Panc1 (cell line): ENCODE data around the gene PRR35. TPM values are rescaled to one million over a fixed set of nuclear protein-coding genes. Genes with fewer than 3 reads are reported as not detected.

Source experiments
- ATAC-seq: fragments of 200-7000 bp; cut with Tn5 transposase; 2 replicates; pipeline ENCODE4 v1.9.1; 2020; ENCODE audit warnings: mild to moderate bottlenecking, moderate library complexity
- BruUV-seq: library from RNA; stranded (reverse); fragments of 400-500 nt; replicated peaks from 2 replicates; lab custom pipeline; 2021; lab: Mats Ljungman, UMichigan
- CTCF ChIA-PET: fragments of 300-600 bp; sonication (Branson Sonifier 250); formaldehyde crosslinking; loops from one replicate; lab custom pipeline; 2022; ENCODE audit warnings: antibody characterized with exemption; lab: Charles Lee
- POLR2A ChIA-PET: fragments of 300-600 bp; sonication (Branson Sonifier 250); formaldehyde crosslinking; loops from one replicate; lab custom pipeline; 2022; ENCODE audit warnings: antibody characterized with exemption; lab: Charles Lee
- DNase-seq: peaks from one replicate; pipeline ENCODE4 v3.0.0-alpha.2; 2010; ENCODE audit warnings: low read depth, low spot score
- H3K27ac ChIP-seq: 2 replicates; pipeline ENCODE4 v1.5.1; 2011; ENCODE audit warnings: mild to moderate bottlenecking, low read length, inconsistent platforms
- H3K27me3 ChIP-seq: fragments of 200-500 bp; sonication (Bioruptor generic); 2 replicates; pipeline ENCODE4 v1.6.0; 2014; ENCODE audit warnings: low read length, inconsistent platforms; ENCODE audit not compliant: control insufficient read depth, insufficient read depth
- H3K36me3 ChIP-seq: fragments of 200-500 bp; sonication (Bioruptor generic); 2 replicates; pipeline ENCODE4 v1.5.1; 2014; ENCODE audit warnings: inconsistent platforms, mild to moderate bottlenecking, low read length, moderate library complexity; ENCODE audit not compliant: control insufficient read depth, insufficient read depth
- H3K4me1 ChIP-seq: 2 replicates; pipeline ENCODE4 v1.5.1; 2011; ENCODE audit warnings: inconsistent platforms, mild to moderate bottlenecking, low read length, moderate library complexity; ENCODE audit not compliant: control insufficient read depth, insufficient read depth
- H3K4me3 ChIP-seq, 2 experiments: 2 replicates each; pipeline ENCODE4 v1.5.1; 2011 to 2012; ENCODE audit warnings: low read depth in 2 of 2, low read length in 2 of 2, mild to moderate bottlenecking in 2 of 2, inconsistent platforms in 1 of 2, moderate library complexity in 1 of 2
- H3K9me3 ChIP-seq: fragments of 200-500 bp; sonication (Bioruptor generic); 2 replicates; pipeline ENCODE4 v1.5.1; 2014; ENCODE audit warnings: low read depth, mild to moderate bottlenecking, inconsistent platforms, low read length, moderate library complexity; ENCODE audit not compliant: control insufficient read depth, insufficient read depth
- POLR2AphosphoS5 ChIP-seq: IDR thresholded peaks from 2 replicates; pipeline ENCODE4 v1.6.1; 2012; ENCODE audit warnings: mild to moderate bottlenecking, low read depth, low read length, moderate library complexity
- SIN3A ChIP-seq: IDR thresholded peaks from 2 replicates; pipeline ENCODE4 v1.6.1; 2012; ENCODE audit warnings: low read depth, mild to moderate bottlenecking, low read length, moderate library complexity, borderline replicate concordance; ENCODE audit not compliant: insufficient read depth
- TCF7L2 ChIP-seq: IDR thresholded peaks from 2 replicates; pipeline ENCODE4 v1.6.1; 2011; ENCODE audit warnings: mild to moderate bottlenecking, low read depth, low read length, inconsistent platforms
- in situ Hi-C: cut with HindIII; loops from 2 replicates; pipeline ENCODE4 v1.10.0; 2016; ENCODE audit warnings: low sequenced_read_pairs, low pct_unique_long_range_greater_than_20kb
- intact Hi-C: fragments of 100-400 bp; cut with micrococcal nuclease; formaldehyde crosslinking; loops from one replicate; pipeline ENCODE4 v1.10.0; 2022; ENCODE audit not compliant: unreplicated experiment
- total RNA-seq: library from RNA; stranded (reverse); gene quantifications from one replicate; pipeline ENCODE4 v1.2.1, GENCODE V29; 2021; ENCODE audit not compliant: unreplicated experiment
- TF ChIP-seq, protein P1 (sequence below): fragments of 450-650 bp; IDR thresholded peaks from 2 replicates; pipeline ENCODE4 v1.5.1; 2017; ENCODE audit warnings: mild to moderate bottlenecking
- TF ChIP-seq, protein P2 (sequence below), 2 experiments: IDR thresholded peaks; 2 replicates each; pipeline ENCODE4 v1.6.1; 2011 to 2012; ENCODE audit warnings: low read depth in 2 of 2, control low read depth in 1 of 2, low read length in 1 of 2, mild to moderate bottlenecking in 1 of 2, moderate library complexity in 1 of 2; ENCODE audit not compliant: insufficient read depth in 1 of 2

The PRR35 gene
- total RNA-seq, 1 experiment from 2014 or later, result 2.2 TPM

DNA sequence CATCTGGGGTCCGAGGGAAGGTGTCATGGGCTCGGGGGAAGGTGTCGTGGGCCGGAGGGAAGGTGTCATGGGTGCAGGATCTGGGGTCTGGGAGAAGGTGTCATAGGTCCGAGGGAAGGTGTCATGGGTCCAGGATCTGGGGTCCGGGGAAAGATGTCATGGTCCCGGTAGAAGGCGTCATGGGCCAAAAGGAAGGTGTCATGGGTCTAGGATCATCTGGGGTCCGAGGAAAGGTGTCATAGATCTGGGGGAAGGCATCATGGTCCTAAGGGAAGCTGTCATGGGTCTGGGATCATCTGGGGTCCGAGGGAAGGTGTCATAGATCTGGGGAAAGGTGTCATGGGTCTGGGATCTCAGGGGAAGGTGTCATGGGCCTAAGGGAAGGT, 30.6 kb downstream of the PRR35 start:
- peak overlapping the region; percentile 20 for H3K27ac ChIP-seq
- ATAC-seq (no peak), DNase-seq (no peak)
- in situ Hi-C loops, result no loop called here
- H3K4me1 ChIP-seq, result peaks cover 41% of the 10 kb centered on the region
- ChIA-PET POLR2A (no interaction called here), CTCF (interaction anchor here (1.0 kb wide), 1 partner anchor 19 kb away, joined by 3 read pairs; no protein-coding TSS in a partner anchor)
- TF ChIP-seq, protein P1, sequence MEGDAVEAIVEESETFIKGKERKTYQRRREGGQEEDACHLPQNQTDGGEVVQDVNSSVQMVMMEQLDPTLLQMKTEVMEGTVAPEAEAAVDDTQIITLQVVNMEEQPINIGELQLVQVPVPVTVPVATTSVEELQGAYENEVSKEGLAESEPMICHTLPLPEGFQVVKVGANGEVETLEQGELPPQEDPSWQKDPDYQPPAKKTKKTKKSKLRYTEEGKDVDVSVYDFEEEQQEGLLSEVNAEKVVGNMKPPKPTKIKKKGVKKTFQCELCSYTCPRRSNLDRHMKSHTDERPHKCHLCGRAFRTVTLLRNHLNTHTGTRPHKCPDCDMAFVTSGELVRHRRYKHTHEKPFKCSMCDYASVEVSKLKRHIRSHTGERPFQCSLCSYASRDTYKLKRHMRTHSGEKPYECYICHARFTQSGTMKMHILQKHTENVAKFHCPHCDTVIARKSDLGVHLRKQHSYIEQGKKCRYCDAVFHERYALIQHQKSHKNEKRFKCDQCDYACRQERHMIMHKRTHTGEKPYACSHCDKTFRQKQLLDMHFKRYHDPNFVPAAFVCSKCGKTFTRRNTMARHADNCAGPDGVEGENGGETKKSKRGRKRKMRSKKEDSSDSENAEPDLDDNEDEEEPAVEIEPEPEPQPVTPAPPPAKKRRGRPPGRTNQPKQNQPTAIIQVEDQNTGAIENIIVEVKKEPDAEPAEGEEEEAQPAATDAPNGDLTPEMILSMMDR, result no peak
- TF ChIP-seq, protein P2, sequence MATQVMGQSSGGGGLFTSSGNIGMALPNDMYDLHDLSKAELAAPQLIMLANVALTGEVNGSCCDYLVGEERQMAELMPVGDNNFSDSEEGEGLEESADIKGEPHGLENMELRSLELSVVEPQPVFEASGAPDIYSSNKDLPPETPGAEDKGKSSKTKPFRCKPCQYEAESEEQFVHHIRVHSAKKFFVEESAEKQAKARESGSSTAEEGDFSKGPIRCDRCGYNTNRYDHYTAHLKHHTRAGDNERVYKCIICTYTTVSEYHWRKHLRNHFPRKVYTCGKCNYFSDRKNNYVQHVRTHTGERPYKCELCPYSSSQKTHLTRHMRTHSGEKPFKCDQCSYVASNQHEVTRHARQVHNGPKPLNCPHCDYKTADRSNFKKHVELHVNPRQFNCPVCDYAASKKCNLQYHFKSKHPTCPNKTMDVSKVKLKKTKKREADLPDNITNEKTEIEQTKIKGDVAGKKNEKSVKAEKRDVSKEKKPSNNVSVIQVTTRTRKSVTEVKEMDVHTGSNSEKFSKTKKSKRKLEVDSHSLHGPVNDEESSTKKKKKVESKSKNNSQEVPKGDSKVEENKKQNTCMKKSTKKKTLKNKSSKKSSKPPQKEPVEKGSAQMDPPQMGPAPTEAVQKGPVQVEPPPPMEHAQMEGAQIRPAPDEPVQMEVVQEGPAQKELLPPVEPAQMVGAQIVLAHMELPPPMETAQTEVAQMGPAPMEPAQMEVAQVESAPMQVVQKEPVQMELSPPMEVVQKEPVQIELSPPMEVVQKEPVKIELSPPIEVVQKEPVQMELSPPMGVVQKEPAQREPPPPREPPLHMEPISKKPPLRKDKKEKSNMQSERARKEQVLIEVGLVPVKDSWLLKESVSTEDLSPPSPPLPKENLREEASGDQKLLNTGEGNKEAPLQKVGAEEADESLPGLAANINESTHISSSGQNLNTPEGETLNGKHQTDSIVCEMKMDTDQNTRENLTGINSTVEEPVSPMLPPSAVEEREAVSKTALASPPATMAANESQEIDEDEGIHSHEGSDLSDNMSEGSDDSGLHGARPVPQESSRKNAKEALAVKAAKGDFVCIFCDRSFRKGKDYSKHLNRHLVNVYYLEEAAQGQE (IDR thresholded peaks at IDR 0.05; ENCODE audit: insufficient read depth in 1 of 2, low read depth in 2 of 2, low read length in 1 of 2), result no peak
- TF ChIP-seq POLR2AphosphoS5, result no peak
- no peak for TF ChIP-seq TCF7L2
- TF ChIP-seq SIN3A, result no peak
- H3K4me3 ChIP-seq, result peak overlapping the region; percentile 65 to 78
- H3K36me3 ChIP-seq, result no peaks in the 10 kb centered on the region
- BruUV-seq, result no TSS peak
- H3K27me3 ChIP-seq, result no peaks in the 10 kb centered on the region
- H3K9me3 ChIP-seq, result no peaks in the 10 kb centered on the region
- intact Hi-C loops, result no loop called here

DNA sequence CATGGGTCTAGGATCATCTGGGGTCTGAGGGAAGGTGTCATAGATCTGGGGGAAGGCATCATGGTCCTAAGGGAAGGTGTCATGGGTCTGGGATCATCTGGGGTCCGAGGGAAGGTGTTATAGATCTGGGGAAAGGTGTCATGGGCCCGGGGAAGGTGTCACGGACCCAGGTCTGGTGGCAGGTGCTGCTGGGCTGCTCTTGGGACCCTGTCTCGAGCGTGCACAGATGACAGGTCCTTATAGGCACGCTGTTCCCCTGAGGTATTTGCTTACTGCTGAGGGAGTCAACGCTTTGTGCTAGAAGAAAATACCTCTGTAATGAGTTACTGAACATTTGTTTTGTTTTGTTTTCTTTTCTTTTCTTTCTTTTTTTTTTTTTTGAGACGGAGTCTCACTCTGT, 31.0 kb downstream of the PRR35 start:
- Histone ChIP-seq H3K27me3 (no peaks in the 10 kb centered on the region), H3K27ac (peak overlapping the region; percentile 20), H3K4me1 (peaks cover 37% of the 10 kb centered on the region), H3K4me3 (peak overlapping the region; percentile 65 to 78), H3K36me3 (no peaks in the 10 kb centered on the region), H3K9me3 (no peaks in the 10 kb centered on the region)
- ChIA-PET CTCF (no interaction called here), POLR2A (no interaction called here)
- in situ Hi-C loops, result no loop called here
- DNase-seq (no peak), ATAC-seq (no peak)
- intact Hi-C loops, result no loop called here
- BruUV-seq, result no TSS peak
- no peak for TF ChIP-seq TCF7L2
- TF ChIP-seq, protein P1, result no peak
- no peak for TF ChIP-seq SIN3A
- TF ChIP-seq, protein P2 (IDR thresholded peaks at IDR 0.05; ENCODE audit: insufficient read depth in 1 of 2, low read depth in 2 of 2, low read length in 1 of 2), result no peak
- TF ChIP-seq POLR2AphosphoS5, result no peak
